HG02610 (cell line): ENCODE results near the gene CELF4.

Experiments used
- ATAC-seq: cut with Tn5 transposase; IDR thresholded peaks from one replicate; pipeline ENCODE4 v1.9.1; 2021; ENCODE audit warnings: mild to moderate bottlenecking, moderate library complexity; ENCODE audit not compliant: unreplicated experiment

The CELF4 gene

GRCh38 chr18:37529296-37529695 is 36.3 kb downstream of the CELF4 start:
- ATAC-seq: no peak

GRCh38 chr18:37527395-37527794 is 38.2 kb downstream of the CELF4 start:
- no peak for ATAC-seq

- no peak for ATAC-seq
These were observed 40.4 kb downstream of the CELF4 start for GRCh38 chr18:37525262-37525585.

- no peak for ATAC-seq
These were observed 40.9 kb downstream of the CELF4 start for GRCh38 chr18:37524498-37525261.

- ATAC-seq: no peak
These were observed 41.5 kb downstream of the CELF4 start for GRCh38 chr18:37524139-37524497.

- ATAC-seq: no peak
These were observed 43.8 kb downstream of the CELF4 start for GRCh38 chr18:37521510-37522465.

GRCh38 chr18:37520508-37520907 is 45.1 kb downstream of the CELF4 start:
- no peak for ATAC-seq

GRCh38 chr18:37519510-37520135 is 46.0 kb downstream of the CELF4 start:
- ATAC-seq: no peak

GRCh38 chr18:37516361-37516853 is 49.2 kb downstream of the CELF4 start:
- no peak for ATAC-seq

- no peak for ATAC-seq
These were observed 50.6 kb downstream of the CELF4 start for GRCh38 chr18:37514953-37515352.

- no peak for ATAC-seq
These were observed 53.2 kb downstream of the CELF4 start for GRCh38 chr18:37512400-37512799.

- no peak for ATAC-seq
These were observed 53.8 kb downstream of the CELF4 start for GRCh38 chr18:37511721-37512298.

- ATAC-seq: no peak
These were observed 56.0 kb downstream of the CELF4 start for GRCh38 chr18:37509600-37509999.

GRCh38 chr18:37508207-37508606 is 57.4 kb downstream of the CELF4 start:
- ATAC-seq: no peak

- no peak for ATAC-seq
These were observed 58.4 kb downstream of the CELF4 start for GRCh38 chr18:37507239-37507638.

GRCh38 chr18:37506001-37506400 is 59.6 kb downstream of the CELF4 start:
- ATAC-seq: no peak

GRCh38 chr18:37505321-37505720 is 60.3 kb downstream of the CELF4 start:
- ATAC-seq: no peak

GRCh38 chr18:37502601-37503000 is 63.0 kb downstream of the CELF4 start:
- no peak for ATAC-seq

GRCh38 chr18:37502036-37502435 is 63.6 kb downstream of the CELF4 start:
- no peak for ATAC-seq

- no peak for ATAC-seq
These were observed 64.5 kb downstream of the CELF4 start for GRCh38 chr18:37501136-37501535.

GRCh38 chr18:37499913-37500312 is 65.7 kb downstream of the CELF4 start:
- no peak for ATAC-seq
